BJ (cell line): ENCODE results near the gene RAB27B. TPM values are rescaled to one million over a fixed set of nuclear protein-coding genes. Genes with fewer than 3 reads are reported as not detected.

ENCODE experiments used
- CTCF ChIA-PET: fragments of 350-600 bp; formaldehyde crosslinking; extraction: SDS; loops from one replicate; lab custom pipeline; 2021; ENCODE audit warnings: antibody characterized with exemption, inconsistent platforms; lab: Yijun Ruan, JAX
- POLR2A ChIA-PET: fragments of 300-600 bp; sonication (Branson Sonifier 250); formaldehyde crosslinking; extraction: SDS; loops from one replicate; lab custom pipeline; 2021; ENCODE audit warnings: antibody characterized with exemption; lab: Charles Lee
- DNase-seq: peaks from one replicate; pipeline ENCODE4 v3.0.0-alpha.2; 2011; ENCODE audit warnings: low read depth
- H3K27me3 ChIP-seq: 2 replicates; pipeline ENCODE4 v1.6.0; 2011; ENCODE audit warnings: low read length; ENCODE audit not compliant: control insufficient read depth, insufficient read depth
- H3K36me3 ChIP-seq: 2 replicates; pipeline ENCODE4 v1.5.1; 2011; ENCODE audit warnings: low read length; ENCODE audit not compliant: control insufficient read depth, insufficient read depth
- H3K4me3 ChIP-seq: 2 replicates; pipeline ENCODE4 v1.5.1; 2011; ENCODE audit warnings: low read depth, mild to moderate bottlenecking, control low read depth, low read length
- CTCF ChIP-seq: IDR thresholded peaks from 2 replicates; pipeline ENCODE4 v1.5.1; 2011; ENCODE audit warnings: low read depth, mild to moderate bottlenecking, control low read depth, inconsistent platforms, low read length, moderate library complexity; ENCODE audit not compliant: insufficient read depth
- polyA plus RNA-seq: library from polyadenylated mRNA; depleted of rRNA; stranded (reverse); fragments of >200 nt; gene quantifications from 2 replicates; pipeline ENCODE4 v1.2.3, GENCODE V29; 2011

The RAB27B gene
- polyA plus RNA-seq, 1 experiment, result 0.25 TPM

GRCh38 chr18:54923339-54923956, 95.2 kb downstream of the RAB27B start:
- TF ChIP-seq CTCF, result no peak
- CTCF ChIA-PET, result no interaction called here

GRCh38 chr18:54924948-54925347, 96.7 kb downstream of the RAB27B start:
- ChIA-PET CTCF (no interaction called here), POLR2A (no interaction called here)
- H3K4me3 ChIP-seq, result no peak overlapping the region

More at GRCh38 chr18:54923339-54923956, 95.2 kb downstream of the RAB27B start:
- no peak for DNase-seq
- Histone ChIP-seq H3K27me3 (no peaks in the 10 kb centered on the region), H3K4me3 (no peak overlapping the region), H3K36me3 (no peaks in the 10 kb centered on the region)
- POLR2A ChIA-PET, result no interaction called here

DNA sequence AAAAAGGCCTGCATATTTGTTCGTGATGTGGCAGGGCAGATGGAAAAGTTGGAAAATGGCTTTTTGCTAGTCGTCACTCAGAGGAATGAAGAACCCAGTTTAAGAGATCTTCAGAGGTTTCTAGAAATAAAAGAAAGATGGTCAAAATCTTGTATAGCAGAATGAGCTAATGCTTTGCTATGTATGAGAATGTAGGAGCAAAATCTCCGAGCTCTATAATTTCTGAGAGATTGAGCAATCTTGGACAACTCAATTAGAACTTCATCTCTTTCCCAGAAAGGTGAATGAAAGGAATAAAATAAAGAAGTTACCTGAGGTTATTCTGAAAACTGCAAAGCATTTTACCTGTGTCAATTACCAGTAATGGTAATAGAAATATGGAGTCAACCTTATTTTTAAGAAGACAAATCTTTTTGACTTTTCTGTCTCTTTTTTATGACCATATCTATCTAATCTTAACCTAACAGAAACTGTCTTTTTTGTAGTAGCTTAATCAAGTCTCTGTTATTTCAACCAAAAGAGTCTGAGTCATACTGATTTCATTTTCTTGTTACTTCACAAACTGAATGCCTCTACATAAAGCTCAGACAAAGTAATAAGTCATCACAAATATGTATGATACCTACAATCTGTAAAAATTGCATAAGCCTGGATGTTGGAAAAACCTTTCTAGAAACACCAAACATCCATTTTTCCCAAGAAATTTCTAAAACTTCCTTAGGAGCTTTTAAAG, 98.5 kb downstream of the RAB27B start:
- no peak overlapping the region for H3K4me3 ChIP-seq
- POLR2A ChIA-PET, result interaction anchor here (0.6 kb wide), 1 partner anchor 318 kb away, joined by 3 read pairs; no protein-coding TSS in a partner anchor
- H3K36me3 ChIP-seq, result no peaks in the 10 kb centered on the region
- H3K27me3 ChIP-seq, result no peaks in the 10 kb centered on the region
- CTCF ChIA-PET, result no interaction called here
- TF ChIP-seq CTCF, result no peak
- DNase-seq, result no peak

More at GRCh38 chr18:54924948-54925347, 96.7 kb downstream of the RAB27B start:
- Histone ChIP-seq H3K36me3 (no peaks in the 10 kb centered on the region), H3K27me3 (no peaks in the 10 kb centered on the region)
- no peak for TF ChIP-seq CTCF
- DNase-seq, result no peak

GRCh38 chr18:54928236-54928635, 100.0 kb downstream of the RAB27B start:
- POLR2A ChIA-PET, result no interaction called here

More at GRCh38 chr18:54928236-54928635, 100.0 kb downstream of the RAB27B start:
- H3K27me3 ChIP-seq, result no peaks in the 10 kb centered on the region
- no peak for TF ChIP-seq CTCF
- no peak for DNase-seq
- H3K36me3 ChIP-seq, result no peaks in the 10 kb centered on the region
- no peak overlapping the region for H3K4me3 ChIP-seq
- CTCF ChIA-PET, result no interaction called here
